Activated naive CD8-positive, alpha-beta T cell treated with anti-CD3 and anti-CD28 coated beads, Interleukin-2, amount 10 ng/mL, durations not matched to agents 7 days and 5 days (primary cell): Measurements from ENCODE around the gene BPI. TPM values are rescaled to one million over a fixed set of nuclear protein-coding genes. Genes with fewer than 3 reads are reported as not detected.
A peak's percentile ranks its signal among the peaks of the same experiment; 100 is the strongest.
"Not testable (repeated sequence)": the region's sequence is repeated elsewhere in the genome, so short reads cannot be mapped to it uniquely, and the experiment has no call there.

ENCODE experiments used
- ATAC-seq: fragments of 150-1000 bp; cut with Tn5 transposase; one replicate; pipeline ENCODE4 v1.10.0; 2021; ENCODE audit warnings: low read depth, moderate library complexity
- POLR2A ChIA-PET: fragments of 350-600 bp; sonication (Branson Sonifier 250); formaldehyde crosslinking; loops from one replicate; lab custom pipeline; 2021; ENCODE audit warnings: antibody characterized with exemption; lab: Charles Lee
- DNase-seq: peaks from one replicate; pipeline ENCODE4 v3.0.0; 2021
- H3K27ac Mint-ChIP-seq: one replicate; pipeline ENCODE4 v1.8.0; 2022; ENCODE audit warnings: mild to moderate bottlenecking, mixed read lengths
- H3K27me3 Mint-ChIP-seq: one replicate; pipeline ENCODE4 v1.8.0; 2022; ENCODE audit warnings: mild to moderate bottlenecking, moderate library complexity, mixed read lengths
- H3K36me3 Mint-ChIP-seq: one replicate; pipeline ENCODE4 v1.8.0; 2021; ENCODE audit warnings: mild to moderate bottlenecking, mixed read lengths
- H3K4me1 Mint-ChIP-seq: one replicate; pipeline ENCODE4 v1.8.0; 2021; ENCODE audit warnings: mixed read lengths
- H3K4me3 Mint-ChIP-seq: one replicate; pipeline ENCODE4 v1.8.0; 2022; ENCODE audit warnings: mild to moderate bottlenecking, moderate library complexity, mixed read lengths
- H3K9me3 Mint-ChIP-seq: one replicate; pipeline ENCODE4 v1.8.0; 2021; ENCODE audit warnings: mixed read lengths
- total RNA-seq, 2 experiments: library from RNA; stranded (reverse); gene quantifications; one replicate each; pipeline ENCODE4 v1.2.3, GENCODE V29; 2021

Gene BPI
- total RNA-seq, 2 experiments from 2014 or later: not detected

GRCh38 chr20:38301309-38301708 lies 2.6 kb upstream of the BPI start:
- no peak overlapping the region for H3K27ac Mint-ChIP-seq
- H3K27me3 Mint-ChIP-seq: peaks cover 46% of the 10 kb centered on the region
- POLR2A ChIA-PET: no interaction called here
- DNase-seq (no peak), ATAC-seq (no peak)
- H3K36me3 Mint-ChIP-seq: no peaks in the 10 kb centered on the region
- H3K4me1 Mint-ChIP-seq: peaks cover 15% of the 10 kb centered on the region
- H3K4me3 Mint-ChIP-seq: no peak overlapping the region
- H3K9me3 Mint-ChIP-seq: no peaks in the 10 kb centered on the region

DNA sequence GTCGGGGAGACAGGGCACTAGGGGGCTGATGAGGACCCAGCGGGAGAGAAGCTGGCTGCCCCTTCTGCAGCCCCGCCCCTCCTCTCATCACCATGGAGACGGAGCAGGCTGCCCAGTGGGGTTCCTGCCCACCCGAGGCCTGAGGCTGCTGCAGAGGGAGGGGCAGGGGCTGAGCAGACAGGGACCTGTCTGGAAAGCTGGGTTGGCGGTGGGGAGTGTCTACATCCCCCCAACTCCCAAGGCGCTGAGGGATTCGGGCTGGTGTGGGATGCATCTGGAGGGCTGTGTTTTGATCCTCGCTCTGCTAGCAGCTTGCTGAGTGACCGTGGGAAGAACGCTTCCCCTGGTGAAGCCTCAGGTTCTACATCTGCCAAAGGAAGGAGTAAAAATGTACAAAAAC lies 1.2 kb upstream of the BPI start:
- DNase-seq (no peak), ATAC-seq (no peak)
- H3K4me1 Mint-ChIP-seq: peaks cover 19% of the 10 kb centered on the region
- POLR2A ChIA-PET: no interaction called here
- peaks cover 53% of the 10 kb centered on the region for H3K27me3 Mint-ChIP-seq
- H3K4me3 Mint-ChIP-seq: no peak overlapping the region
- no peaks in the 10 kb centered on the region for H3K36me3 Mint-ChIP-seq
- H3K9me3 Mint-ChIP-seq: no peaks in the 10 kb centered on the region
- H3K27ac Mint-ChIP-seq: no peak overlapping the region

- DNase-seq (peak; percentile 56), ATAC-seq (peak; percentile 55)
- no peaks in the 10 kb centered on the region for H3K36me3 Mint-ChIP-seq
- H3K27ac Mint-ChIP-seq: no peak overlapping the region
- peaks cover 53% of the 10 kb centered on the region for H3K27me3 Mint-ChIP-seq
- H3K4me1 Mint-ChIP-seq: peaks cover 23% of the 10 kb centered on the region
- H3K4me3 Mint-ChIP-seq: no peak overlapping the region
- no peaks in the 10 kb centered on the region for H3K9me3 Mint-ChIP-seq
- POLR2A ChIA-PET: no interaction called here
These were observed 990 bp downstream of the BPI start for GRCh38 chr20:38304845-38305447.

DNA sequence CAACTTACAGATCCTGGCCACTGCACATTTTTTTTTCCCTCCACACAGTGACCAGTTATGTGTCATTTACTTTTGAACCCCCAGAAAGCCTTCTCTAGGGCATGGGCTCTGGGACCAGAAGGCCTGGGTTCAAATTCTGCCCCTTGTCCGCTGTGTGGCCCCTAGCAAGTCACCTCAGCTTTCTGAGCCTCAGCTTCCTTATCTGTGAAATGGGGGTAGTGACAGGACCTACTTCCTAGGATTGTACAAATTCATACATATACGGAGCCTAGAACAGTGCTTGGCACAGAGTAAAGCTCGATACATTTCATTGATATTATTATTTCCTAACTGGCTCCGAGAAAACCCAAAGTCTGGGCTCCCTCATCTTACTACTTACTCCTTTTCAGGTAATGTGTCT lies 1.6 kb downstream of the BPI start:
- DNase-seq (no peak), ATAC-seq (no peak)
- H3K9me3 Mint-ChIP-seq: no peaks in the 10 kb centered on the region
- no peak overlapping the region for H3K27ac Mint-ChIP-seq
- H3K27me3 Mint-ChIP-seq: peaks cover 51% of the 10 kb centered on the region
- POLR2A ChIA-PET: no interaction called here
- H3K36me3 Mint-ChIP-seq: no peaks in the 10 kb centered on the region
- H3K4me3 Mint-ChIP-seq: no peak overlapping the region
- H3K4me1 Mint-ChIP-seq: peaks cover 23% of the 10 kb centered on the region

DNA sequence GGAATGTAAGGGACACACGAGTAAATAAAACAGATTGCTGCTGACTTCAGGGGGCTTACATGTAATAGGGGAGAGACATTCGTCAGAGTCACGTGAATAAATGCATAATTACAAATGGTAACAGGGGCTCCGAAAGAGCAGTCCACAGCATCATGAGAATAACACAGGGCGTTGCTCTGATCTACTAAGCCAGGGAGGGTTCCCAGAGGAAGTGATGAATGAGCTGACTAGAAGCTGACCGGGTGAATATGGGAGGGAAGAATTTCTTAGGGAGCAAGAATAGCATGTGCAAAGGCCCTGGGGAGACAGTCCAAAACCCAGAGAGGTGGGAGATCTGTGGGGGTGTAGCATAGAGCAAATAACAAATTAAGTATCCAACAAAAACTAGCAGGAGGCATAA lies 2.4 kb downstream of the BPI start:
- Mint-ChIP-seq H3K4me1 (peaks cover 23% of the 10 kb centered on the region), H3K9me3 (no peaks in the 10 kb centered on the region), H3K4me3 (no peak overlapping the region), H3K36me3 (no peaks in the 10 kb centered on the region), H3K27ac (no peak overlapping the region), H3K27me3 (peaks cover 44% of the 10 kb centered on the region)
- ATAC-seq: no peak
- POLR2A ChIA-PET: no interaction called here
- DNase-seq: no peak

DNA sequence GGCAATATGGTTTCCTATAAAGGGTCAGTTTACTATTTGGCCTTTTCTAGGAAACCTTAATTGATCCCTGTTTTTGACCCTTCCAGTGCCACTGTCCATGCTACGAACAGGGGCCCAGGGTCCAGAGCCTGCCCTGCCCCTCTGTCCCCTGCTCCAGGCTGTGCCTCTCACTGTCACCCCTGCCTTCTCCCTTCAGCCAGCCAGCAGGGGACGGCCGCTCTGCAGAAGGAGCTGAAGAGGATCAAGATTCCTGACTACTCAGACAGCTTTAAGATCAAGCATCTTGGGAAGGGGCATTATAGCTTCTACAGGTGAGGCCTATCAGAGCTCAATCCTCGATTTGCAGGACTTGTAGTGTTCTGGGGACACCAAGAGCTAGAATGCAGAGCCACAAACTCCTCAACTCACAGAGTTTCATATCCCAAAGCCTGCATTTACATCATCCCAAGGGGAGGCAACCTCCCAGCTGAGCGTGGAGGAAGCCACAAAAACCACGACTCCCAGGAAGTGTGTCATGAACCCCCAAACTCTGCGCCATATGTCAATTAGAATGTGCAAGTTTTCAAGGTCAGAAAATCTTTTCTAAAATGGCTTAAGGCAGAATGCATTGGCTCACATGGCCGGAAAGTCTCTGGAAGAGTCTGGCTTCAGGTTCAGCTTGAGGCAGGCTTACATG lies 3.6 kb downstream of the BPI start:
- ATAC-seq (peak; percentile 29), DNase-seq (no peak)
- H3K27me3 Mint-ChIP-seq: peaks cover 39% of the 10 kb centered on the region
- H3K4me3 Mint-ChIP-seq: no peak overlapping the region
- no peaks in the 10 kb centered on the region for H3K9me3 Mint-ChIP-seq
- H3K4me1 Mint-ChIP-seq: peaks cover 23% of the 10 kb centered on the region
- no peak overlapping the region for H3K27ac Mint-ChIP-seq
- H3K36me3 Mint-ChIP-seq: no peaks in the 10 kb centered on the region
- POLR2A ChIA-PET: interaction anchor here (0.6 kb wide), 1 partner anchor 88 kb away, joined by 4 read pairs; no protein-coding TSS in a partner anchor

DNA sequence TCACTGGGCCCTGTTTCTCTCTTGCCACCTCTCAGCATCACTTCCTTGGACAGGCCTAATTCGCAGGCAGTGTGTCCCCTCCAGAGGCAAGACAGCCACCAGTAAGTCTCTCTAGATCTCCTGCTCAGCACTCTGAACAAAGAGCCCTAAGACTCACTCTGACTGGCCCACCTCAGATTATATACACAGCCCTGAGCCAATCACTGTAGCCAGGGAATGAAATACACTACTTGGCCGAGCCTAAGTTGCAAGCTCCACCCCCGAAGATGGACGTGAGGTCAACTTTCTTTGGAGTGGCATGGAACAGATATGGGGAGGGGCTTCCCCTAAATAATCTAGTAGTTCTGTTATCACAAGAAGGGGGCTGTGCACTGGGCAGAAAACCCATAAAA lies 4.1 kb downstream of the BPI start:
- Mint-ChIP-seq H3K27ac (peak overlapping the region; percentile 1), H3K4me1 (peaks cover 23% of the 10 kb centered on the region)

GRCh38 chr20:38308447-38308846 lies 4.5 kb downstream of the BPI start:
- H3K36me3 Mint-ChIP-seq: no peaks in the 10 kb centered on the region
- peaks cover 21% of the 10 kb centered on the region for H3K4me1 Mint-ChIP-seq
- H3K4me3 Mint-ChIP-seq: no peak overlapping the region
- no peak overlapping the region for H3K27ac Mint-ChIP-seq
- ATAC-seq (no peak), DNase-seq (no peak)
- no peaks in the 10 kb centered on the region for H3K9me3 Mint-ChIP-seq
- POLR2A ChIA-PET: no interaction called here
- H3K27me3 Mint-ChIP-seq: peaks cover 30% of the 10 kb centered on the region

More for the DNA sequence above, 4.1 kb downstream of the BPI start:
- POLR2A ChIA-PET: no interaction called here
- DNase-seq (no peak), ATAC-seq (peak; percentile 11)
- peaks cover 34% of the 10 kb centered on the region for H3K27me3 Mint-ChIP-seq
- no peaks in the 10 kb centered on the region for H3K36me3 Mint-ChIP-seq
- H3K4me3 Mint-ChIP-seq: no peak overlapping the region
- H3K9me3 Mint-ChIP-seq: no peaks in the 10 kb centered on the region

DNA sequence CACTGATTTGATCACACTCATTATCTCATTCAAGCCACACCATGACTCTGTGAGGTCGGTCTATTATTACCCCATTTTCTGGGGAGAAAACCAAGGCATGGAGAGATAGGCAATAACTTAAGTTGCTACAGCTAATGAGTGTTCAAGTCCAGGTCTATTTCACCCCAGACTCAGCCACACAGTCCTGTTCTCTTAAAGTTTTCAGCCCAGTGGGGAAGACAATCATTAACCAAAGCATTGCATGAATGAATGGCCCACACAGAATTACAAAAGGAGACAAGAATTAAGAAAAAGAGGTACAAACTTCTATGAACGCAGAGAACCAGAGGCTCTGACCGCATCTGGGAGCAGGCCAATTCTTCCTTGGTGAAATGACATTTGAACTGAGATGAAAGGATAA lies 7.1 kb downstream of the BPI start:
- no peak overlapping the region for H3K4me3 Mint-ChIP-seq
- no peaks in the 10 kb centered on the region for H3K9me3 Mint-ChIP-seq
- ATAC-seq: no peak
- POLR2A ChIA-PET: no interaction called here
- H3K27ac Mint-ChIP-seq: no peak overlapping the region
- no peaks in the 10 kb centered on the region for H3K36me3 Mint-ChIP-seq
- peaks cover 9% of the 10 kb centered on the region for H3K4me1 Mint-ChIP-seq
- no peak for DNase-seq
- H3K27me3 Mint-ChIP-seq: peaks cover 15% of the 10 kb centered on the region

DNA sequence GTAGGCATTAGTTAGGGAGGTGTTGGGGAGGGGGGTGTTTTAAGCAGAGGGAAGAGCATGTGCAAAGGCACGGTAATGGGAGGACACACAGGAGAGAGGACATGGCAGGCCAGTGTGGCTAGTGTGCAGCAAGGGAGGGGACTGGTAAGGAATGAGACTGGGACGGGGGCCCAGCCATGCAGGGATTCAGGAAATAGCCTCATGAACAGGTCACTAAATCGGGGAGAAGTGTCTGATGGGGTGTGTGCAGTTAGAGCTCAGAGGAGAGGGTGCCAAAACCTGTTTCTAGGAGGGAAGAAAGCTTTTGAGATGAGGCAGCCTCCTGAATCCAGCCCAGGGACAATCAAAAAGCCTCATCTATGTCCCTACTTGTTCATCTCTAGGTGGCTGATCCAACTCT lies 7.5 kb downstream of the BPI start:
- DNase-seq: no peak
- POLR2A ChIA-PET: no interaction called here
- Mint-ChIP-seq H3K36me3 (no peaks in the 10 kb centered on the region), H3K4me3 (no peak overlapping the region), H3K4me1 (peaks cover 9% of the 10 kb centered on the region), H3K27ac (no peak overlapping the region), H3K9me3 (no peaks in the 10 kb centered on the region), H3K27me3 (peaks cover 16% of the 10 kb centered on the region)
- ATAC-seq: no peak

DNA sequence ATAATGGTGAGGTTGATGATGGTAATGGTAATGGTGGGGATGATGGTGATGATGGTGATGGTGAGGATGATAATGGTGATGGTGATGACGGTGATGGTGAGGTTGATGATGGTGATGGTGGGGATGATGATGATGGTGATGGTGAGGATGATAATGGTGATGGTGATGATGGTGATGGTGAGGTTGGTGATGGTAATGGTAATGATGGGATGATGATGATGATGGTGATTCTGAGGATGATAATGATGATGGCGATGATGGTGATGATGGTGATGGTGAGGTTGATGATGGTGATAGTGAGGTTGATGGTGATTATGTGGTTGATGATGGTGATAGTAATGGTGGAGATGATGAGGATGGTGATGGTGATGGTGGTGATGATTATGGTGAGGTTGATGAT lies 9.7 kb downstream of the BPI start:
- no peak for ATAC-seq
- peaks cover 17% of the 10 kb centered on the region for H3K27me3 Mint-ChIP-seq
- H3K36me3 Mint-ChIP-seq: no peaks in the 10 kb centered on the region
- H3K4me1 Mint-ChIP-seq: no peaks in the 10 kb centered on the region
- no peak overlapping the region for H3K4me3 Mint-ChIP-seq
- POLR2A ChIA-PET: no interaction called here
- no peaks in the 10 kb centered on the region for H3K9me3 Mint-ChIP-seq
- no peak for DNase-seq
- H3K27ac Mint-ChIP-seq: no peak overlapping the region

DNA sequence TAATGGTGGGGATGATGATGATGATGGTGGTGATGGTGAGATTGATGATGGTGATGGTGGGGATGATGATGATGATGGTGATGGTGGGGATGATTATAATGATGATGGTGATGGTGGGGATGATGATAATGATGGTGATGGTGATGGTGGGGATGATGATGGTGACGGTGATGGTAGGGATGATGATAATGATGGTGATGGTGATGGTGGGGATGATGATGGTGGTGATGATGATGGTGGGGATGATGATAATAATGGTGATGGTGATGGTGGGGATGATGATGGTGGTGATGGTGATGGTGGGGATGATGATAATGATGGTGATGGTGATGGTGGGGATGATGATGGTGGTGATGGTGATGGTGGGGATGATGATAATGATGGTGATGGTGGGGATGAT lies 10.4 kb downstream of the BPI start:
- H3K4me3 Mint-ChIP-seq, H3K36me3 Mint-ChIP-seq, H3K4me1 Mint-ChIP-seq, H3K27ac Mint-ChIP-seq, POLR2A ChIA-PET, ATAC-seq, DNase-seq, H3K9me3 Mint-ChIP-seq: not testable (repeated sequence)
- peaks cover 18% of the 10 kb centered on the region for H3K27me3 Mint-ChIP-seq

DNA sequence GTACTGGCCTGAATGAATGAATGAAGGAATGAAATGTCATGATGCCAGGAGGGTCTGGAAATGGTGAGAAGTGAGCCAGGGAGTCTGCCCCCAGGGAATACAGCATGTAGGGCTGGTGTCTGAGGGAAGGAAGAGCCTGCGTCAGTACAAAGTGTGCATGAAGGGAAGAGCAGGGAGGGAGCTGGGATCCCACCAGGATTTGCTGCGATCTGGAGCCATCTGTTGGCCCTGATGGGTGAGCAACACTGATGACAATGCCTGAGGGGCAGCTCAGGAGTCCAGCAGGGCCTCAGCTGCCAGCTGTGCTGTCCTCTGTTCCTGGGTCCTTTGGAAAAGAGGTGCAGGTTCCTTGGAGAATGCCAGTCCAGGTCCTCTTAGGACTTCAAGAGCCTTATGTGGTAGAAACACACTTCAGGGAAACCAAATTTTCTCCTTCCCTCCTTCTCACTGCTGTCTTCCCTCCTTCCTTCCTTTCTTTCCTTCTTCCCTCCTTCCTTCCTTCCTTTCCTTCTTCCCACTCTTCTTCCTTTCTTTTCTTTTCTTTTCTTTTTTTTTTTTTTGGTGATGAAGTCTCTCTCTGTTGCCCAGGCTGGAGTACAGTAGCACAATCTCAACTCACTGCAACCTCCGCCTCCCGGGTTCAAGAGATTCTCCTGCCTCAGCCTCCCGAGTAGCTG lies 11.5 kb downstream of the BPI start:
- H3K4me1 Mint-ChIP-seq: no peaks in the 10 kb centered on the region
- no peak for DNase-seq
- H3K4me3 Mint-ChIP-seq: no peak overlapping the region
- no peak for ATAC-seq
- H3K9me3 Mint-ChIP-seq: no peaks in the 10 kb centered on the region
- no peak overlapping the region for H3K27ac Mint-ChIP-seq
- no peaks in the 10 kb centered on the region for H3K36me3 Mint-ChIP-seq
- peaks cover 26% of the 10 kb centered on the region for H3K27me3 Mint-ChIP-seq
- POLR2A ChIA-PET: no interaction called here

- Mint-ChIP-seq H3K36me3 (no peaks in the 10 kb centered on the region), H3K4me3 (no peak overlapping the region), H3K9me3 (no peaks in the 10 kb centered on the region), H3K27me3 (peaks cover 29% of the 10 kb centered on the region), H3K4me1 (no peaks in the 10 kb centered on the region), H3K27ac (no peak overlapping the region)
- ATAC-seq (no peak), DNase-seq (no peak)
- POLR2A ChIA-PET: no interaction called here
These were observed 12.4 kb downstream of the BPI start for GRCh38 chr20:38316341-38316740.
